GM19193 (cell line): ENCODE data around the gene ANKH.

Experiments used
- POLR2A ChIP-seq: IDR thresholded peaks from 4 replicates; pipeline ENCODE4 v1.6.1; 2011; ENCODE audit not compliant: insufficient read depth, insufficient read length; ENCODE audit errors: extremely low read depth

ANKH gene

GRCh38 chr5:14664270-14665100 lies 207.1 kb downstream of the ANKH start, which contains the start of gene OTULIN:
Gene OTULIN (plus strand): TSS chr5:14664718. CDS start chr5:14664826, 108 bp downstream.
- TF ChIP-seq POLR2A = peak; percentile 84

DNA sequence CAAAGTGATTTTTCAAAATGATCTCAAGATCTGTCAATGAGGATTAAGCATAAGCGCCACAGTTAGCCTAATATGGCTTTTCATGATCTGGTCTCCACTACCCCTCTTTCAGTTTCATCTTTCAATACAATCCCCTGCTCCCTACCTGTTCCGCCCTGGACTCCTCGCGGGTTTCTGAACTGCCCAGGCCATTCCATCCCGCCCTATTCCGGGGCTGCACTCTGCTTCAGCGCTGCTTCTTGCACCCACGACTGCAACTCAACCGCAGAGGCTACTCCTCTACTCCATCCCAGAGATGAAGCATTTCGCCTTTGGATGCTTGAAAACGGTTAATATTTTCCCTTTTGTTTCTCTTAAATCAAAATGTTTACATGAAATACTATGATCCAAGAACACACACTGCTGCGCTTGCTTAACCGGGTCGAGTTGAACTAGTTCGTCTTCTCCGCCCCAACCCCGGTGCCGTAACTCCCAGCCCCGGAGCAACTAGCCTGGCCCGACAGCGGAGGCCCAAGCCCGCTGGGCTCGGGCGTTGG lies 207.8 kb downstream of the ANKH start:
- TF ChIP-seq POLR2A = no peak

DNA sequence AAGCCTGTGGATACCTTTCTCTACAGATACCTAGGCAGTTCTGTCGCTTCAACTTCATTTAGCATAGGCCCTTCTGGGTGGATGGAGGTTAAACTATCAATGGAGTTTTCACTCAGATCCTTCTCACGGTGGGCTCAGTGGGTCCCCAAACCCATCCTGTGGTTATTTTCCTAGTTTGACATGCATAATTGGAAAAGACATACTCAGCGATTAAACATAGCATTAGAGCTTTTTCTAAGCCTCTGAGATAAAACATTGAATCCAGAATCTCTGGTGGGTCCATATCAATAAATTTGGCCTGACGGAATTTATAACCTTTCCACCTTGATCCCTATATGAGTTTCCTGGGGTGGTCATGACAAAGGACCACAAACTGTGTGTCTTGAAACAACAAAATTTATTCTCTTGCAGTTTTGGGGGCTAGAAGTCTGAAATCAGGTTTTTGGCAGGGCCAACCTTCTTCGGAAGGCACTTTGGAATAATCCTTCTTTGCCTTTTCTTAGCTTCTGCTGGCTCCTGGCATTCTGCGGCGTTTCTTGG lies 208.8 kb downstream of the ANKH start:
- TF ChIP-seq POLR2A = no peak

GRCh38 chr5:14660833-14661232 lies 210.7 kb downstream of the ANKH start:
- no peak for TF ChIP-seq POLR2A

DNA sequence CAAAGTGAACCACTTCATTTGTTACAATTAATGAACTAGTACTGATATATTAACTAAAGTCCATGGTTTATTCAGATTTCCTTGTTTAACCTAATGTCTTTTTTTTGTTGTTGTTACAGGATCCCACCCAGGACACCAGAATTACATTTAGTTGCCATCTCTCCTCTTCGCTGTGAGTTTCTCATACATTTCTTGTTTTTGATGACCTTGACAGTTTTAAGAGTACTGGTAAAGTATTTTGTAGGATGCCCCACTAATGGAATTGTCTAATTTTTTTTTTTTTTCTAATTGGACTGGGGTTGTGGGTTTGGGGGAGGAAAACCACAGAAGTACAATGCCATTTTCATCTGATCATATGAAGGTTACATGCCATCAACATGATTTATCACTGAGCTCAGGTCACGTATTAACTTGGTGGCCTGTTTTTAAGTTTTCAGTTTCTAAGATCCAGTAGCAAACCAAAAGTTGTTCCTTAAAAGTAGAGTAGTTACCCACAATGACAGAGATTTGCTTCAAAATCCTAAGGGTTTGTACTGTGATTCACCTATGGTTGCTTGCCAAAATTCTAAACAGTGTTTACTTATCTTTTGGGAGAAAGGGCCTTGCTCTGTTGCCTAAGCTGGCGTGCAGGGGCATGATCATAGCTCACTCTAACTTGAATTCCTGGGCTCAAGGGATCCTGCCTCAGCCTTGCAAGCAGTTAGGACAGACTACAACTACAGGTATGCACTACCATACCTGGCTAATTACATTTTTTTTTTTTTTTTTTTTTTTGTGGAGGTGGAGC lies 211.6 kb downstream of the ANKH start:
- no peak for TF ChIP-seq POLR2A

- TF ChIP-seq POLR2A = no peak
These were observed 214.7 kb downstream of the ANKH start for GRCh38 chr5:14656898-14657297.

GRCh38 chr5:14655146-14655741 lies 216.3 kb downstream of the ANKH start:
- no peak for TF ChIP-seq POLR2A
